Cardiac muscle cell (in vitro differentiated cells and primary cell): ENCODE data around the gene NDUFAB1. TPM values are rescaled to one million over a fixed set of nuclear protein-coding genes. Genes with fewer than 3 reads are reported as not detected.
"Not testable (repeated sequence)": the region's sequence is repeated elsewhere in the genome, so short reads cannot be mapped to it uniquely, and the experiment has no call there.

ENCODE experiments used
- DNase-seq, 2 donors: peaks; one replicate each; pipeline versions ENCODE4 v3.0.0 to v3.0.0-alpha.2; 2010 to 2017; ENCODE audit warnings: low read depth in 1 of 2, low spot score in 1 of 2
- H3K27ac ChIP-seq: fragments of 200-600 bp; sonication (generic); 2 replicates; pipeline ENCODE4 v1.5.1; 2016
- H3K27me3 ChIP-seq: fragments of 200-600 bp; sonication (generic); 2 replicates; pipeline ENCODE4 v1.6.0; 2016; ENCODE audit warnings: control low read depth
- H3K36me3 ChIP-seq: fragments of 200-600 bp; sonication (generic); 2 replicates; pipeline ENCODE4 v1.5.1; 2016; ENCODE audit warnings: control low read depth
- H3K4me1 ChIP-seq: fragments of 200-600 bp; sonication (generic); 2 replicates; pipeline ENCODE4 v1.8.1; 2017; ENCODE audit warnings: low read depth, mild to moderate bottlenecking, mixed run types
- H3K4me3 ChIP-seq: fragments of 200-600 bp; sonication (generic); 2 replicates; pipeline ENCODE4 v1.5.1; 2016; ENCODE audit warnings: mild to moderate bottlenecking
- H3K9me3 ChIP-seq: fragments of 200-600 bp; sonication (generic); 2 replicates; pipeline ENCODE4 v1.5.1; 2017; ENCODE audit warnings: low read depth, mild to moderate bottlenecking, control low read depth
- CTCF ChIP-seq: IDR thresholded peaks from 2 replicates; pipeline ENCODE4 v1.5.1; 2012; ENCODE audit warnings: low read depth, mild to moderate bottlenecking, low read length
- polyA plus RNA-seq: library from polyadenylated mRNA; unstranded; fragments of >200 nt; fragmentation: Nextera tagmentation; extraction: Ambion mirVana; gene quantifications from 2 replicates; pipeline ENCODE4 v1.2.1, GENCODE V29; 2016
- total RNA-seq: library from RNA; depleted of rRNA; stranded (reverse); fragments of >200 nt; gene quantifications from 2 replicates; pipeline ENCODE4 v1.2.3, GENCODE V29; 2016

NDUFAB1 gene
- total and polyA plus RNA-seq, 2 experiments from 2014 or later, result 108 to 431 TPM

GRCh38 chr16:23634461-23635036 lies 38.4 kb upstream of the NDUFAB1 start:
- H3K4me1 ChIP-seq, result no peaks in the 10 kb centered on the region
- H3K27me3 ChIP-seq, result no peaks in the 10 kb centered on the region
- no peak overlapping the region for H3K27ac ChIP-seq
- no peak for DNase-seq
- H3K36me3 ChIP-seq, result peaks cover 38% of the 10 kb centered on the region
- TF ChIP-seq CTCF, result no peak
- no peak overlapping the region for H3K4me3 ChIP-seq
- H3K9me3 ChIP-seq, result no peaks in the 10 kb centered on the region

GRCh38 chr16:23631874-23632273 lies 35.8 kb upstream of the NDUFAB1 start:
- not testable (repeated sequence) for DNase-seq, H3K4me1 ChIP-seq, H3K27me3 ChIP-seq, H3K9me3 ChIP-seq, H3K4me3 ChIP-seq, H3K27ac ChIP-seq
- peaks cover 55% of the 10 kb centered on the region for H3K36me3 ChIP-seq

GRCh38 chr16:23629516-23629915 lies 33.4 kb upstream of the NDUFAB1 start:
- Histone ChIP-seq H3K4me1 (no peaks in the 10 kb centered on the region), H3K27me3 (no peaks in the 10 kb centered on the region), H3K4me3 (no peak overlapping the region), H3K36me3 (peaks cover 55% of the 10 kb centered on the region), H3K27ac (no peak overlapping the region), H3K9me3 (no peaks in the 10 kb centered on the region)
- no peak for DNase-seq
- no peak for TF ChIP-seq CTCF

GRCh38 chr16:23624092-23624491 lies 28.0 kb upstream of the NDUFAB1 start:
- H3K27me3 ChIP-seq, result no peaks in the 10 kb centered on the region
- H3K4me1 ChIP-seq, result no peaks in the 10 kb centered on the region
- no peaks in the 10 kb centered on the region for H3K9me3 ChIP-seq
- H3K36me3 ChIP-seq, result peaks cover 70% of the 10 kb centered on the region
- DNase-seq, result no peak
- TF ChIP-seq CTCF, result no peak
- H3K27ac ChIP-seq, result no peak overlapping the region
- no peak overlapping the region for H3K4me3 ChIP-seq

GRCh38 chr16:23615805-23616204 lies 19.7 kb upstream of the NDUFAB1 start:
- no peak for DNase-seq
- peaks cover 24% of the 10 kb centered on the region for H3K36me3 ChIP-seq

GRCh38 chr16:23611936-23612335 lies 15.8 kb upstream of the NDUFAB1 start:
- no peak for DNase-seq
- H3K9me3 ChIP-seq, result no peaks in the 10 kb centered on the region
- no peaks in the 10 kb centered on the region for H3K4me1 ChIP-seq
- peaks cover 17% of the 10 kb centered on the region for H3K36me3 ChIP-seq
- no peak overlapping the region for H3K4me3 ChIP-seq
- no peak overlapping the region for H3K27ac ChIP-seq
- no peak for TF ChIP-seq CTCF
- no peaks in the 10 kb centered on the region for H3K27me3 ChIP-seq

More at GRCh38 chr16:23615805-23616204, 19.7 kb upstream of the NDUFAB1 start:
- no peak overlapping the region for H3K4me3 ChIP-seq
- H3K4me1 ChIP-seq, result no peaks in the 10 kb centered on the region
- TF ChIP-seq CTCF, result no peak
- no peak overlapping the region for H3K27ac ChIP-seq
- H3K27me3 ChIP-seq, result no peaks in the 10 kb centered on the region
- no peaks in the 10 kb centered on the region for H3K9me3 ChIP-seq

- not testable (repeated sequence) for H3K4me3 ChIP-seq, H3K27ac ChIP-seq, H3K4me1 ChIP-seq, H3K9me3 ChIP-seq, H3K27me3 ChIP-seq, DNase-seq
- H3K36me3 ChIP-seq, result peaks cover 21% of the 10 kb centered on the region
These were observed 14.8 kb upstream of the NDUFAB1 start for GRCh38 chr16:23610905-23611304.
